OCI-LY3 (cell line): ENCODE data around the gene AANAT.
A peak's percentile ranks its signal among the peaks of the same experiment; 100 is the strongest.

Source experiments
- H2AFZ ChIP-seq: fragments of 200-600, 300-600 bp; shearing (Covaris generic); 2 replicates; pipeline ENCODE4 v1.6.0; 2014; ENCODE audit warnings: antibody characterized with exemption, low read depth, low read length
- H3K27ac ChIP-seq: fragments of 200-600, 300-600 bp; sonication (generic); 2 replicates; pipeline ENCODE4 v1.5.1; 2014; ENCODE audit warnings: mild to moderate bottlenecking, low read length, moderate library complexity, mixed read lengths
- H3K27me3 ChIP-seq: fragments of 200-600, 300-600 bp; sonication (generic); 2 replicates; pipeline ENCODE4 v1.6.1; 2014; ENCODE audit warnings: low read depth, low read length, mixed read lengths
- H3K36me3 ChIP-seq: fragments of 200-600, 300-600 bp; sonication (generic); replicated peaks from 2 replicates; pipeline ENCODE3; 2014; ENCODE audit warnings: low read depth, low read length, mixed read lengths
- H3K4me1 ChIP-seq: fragments of 300-600, 200-600 bp; sonication (generic); 2 replicates; pipeline ENCODE4 v1.6.1; 2014; ENCODE audit warnings: low read length, mixed read lengths
- H3K4me2 ChIP-seq: fragments of 200-600, 300-600 bp; sonication (generic); 2 replicates; pipeline ENCODE4 v1.6.1; 2014; ENCODE audit warnings: low read length, mixed read lengths
- H3K4me3 ChIP-seq: fragments of 300-600, 200-600 bp; sonication (generic); 2 replicates; pipeline ENCODE4 v1.5.1; 2014; ENCODE audit warnings: antibody characterized with exemption, mild to moderate bottlenecking, low read length, moderate library complexity
- H3K79me2 ChIP-seq: fragments of 300-600, 200-600 bp; shearing (Covaris generic); 2 replicates; pipeline ENCODE4 v1.6.1; 2014; ENCODE audit warnings: mild to moderate bottlenecking, low read length, mixed read lengths
- H3K9ac ChIP-seq: fragments of 300-600, 200-600 bp; shearing (Covaris generic); 2 replicates; pipeline ENCODE4 v1.6.0; 2014; ENCODE audit warnings: mild to moderate bottlenecking, low read length, moderate library complexity
- H3K9me3 ChIP-seq: fragments of 200-600, 300-600 bp; shearing (Covaris generic); 2 replicates; pipeline ENCODE4 v1.6.1; 2014; ENCODE audit warnings: low read length, mixed read lengths; ENCODE audit not compliant: insufficient read depth
- H4K20me1 ChIP-seq: fragments of 200-600, 300-600 bp; sonication (generic); 2 replicates; pipeline ENCODE4 v1.6.1; 2016; ENCODE audit warnings: low read length, mixed read lengths; ENCODE audit not compliant: insufficient read depth
- CTCF ChIP-seq: fragments of 200-600, 300-600 bp; sonication (generic); IDR thresholded peaks from 2 replicates; pipeline ENCODE4 v1.5.1; 2014; ENCODE audit warnings: antibody characterized with exemption, low read length, low read depth
- EZH2phosphoT487 ChIP-seq: fragments of 200-600 bp; shearing (Covaris generic); IDR thresholded peaks from 2 replicates; pipeline ENCODE4 v1.6.1; 2018; ENCODE audit warnings: antibody characterized with exemption, mixed run types, low read depth

The AANAT gene

GRCh38 chr17:76422406-76422805, 45.0 kb upstream of the AANAT start:
- peaks cover 32% of the 10 kb centered on the region for H4K20me1 ChIP-seq
- no peak overlapping the region for H3K9ac ChIP-seq
- H2AFZ ChIP-seq, result no peak overlapping the region
- H3K4me3 ChIP-seq, result no peak overlapping the region
- TF ChIP-seq CTCF, result no peak
- no peak for TF ChIP-seq EZH2phosphoT487
- no peaks in the 10 kb centered on the region for H3K36me3 ChIP-seq
- H3K27ac ChIP-seq, result no peak overlapping the region
- peaks cover 53% of the 10 kb centered on the region for H3K79me2 ChIP-seq
- H3K9me3 ChIP-seq, result no peaks in the 10 kb centered on the region
- H3K4me2 ChIP-seq, result no peak overlapping the region
- no peaks in the 10 kb centered on the region for H3K27me3 ChIP-seq
- no peaks in the 10 kb centered on the region for H3K4me1 ChIP-seq

DNA sequence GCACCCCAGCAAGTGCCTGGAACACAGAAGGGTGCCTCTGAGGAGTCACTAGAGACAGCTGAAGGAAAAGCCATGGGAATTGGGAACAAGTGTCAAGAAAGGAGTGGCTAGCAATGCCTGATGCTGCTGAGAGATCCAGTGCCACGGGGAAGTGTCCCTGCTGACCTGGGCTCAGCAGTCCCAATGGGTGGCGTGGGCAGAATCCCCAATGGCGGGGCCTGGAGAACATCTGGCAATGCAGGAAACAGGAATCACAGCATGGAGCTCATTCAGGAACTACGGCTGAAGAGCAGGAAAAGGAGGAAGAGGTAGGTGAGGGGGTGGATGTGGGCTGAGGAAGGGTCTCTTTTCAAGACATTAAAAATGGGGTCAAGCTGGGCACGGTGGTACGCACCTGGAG, 44.5 kb upstream of the AANAT start:
- Histone ChIP-seq H4K20me1 (peaks cover 33% of the 10 kb centered on the region), H2AFZ (no peak overlapping the region), H3K27me3 (no peaks in the 10 kb centered on the region), H3K4me3 (no peak overlapping the region), H3K27ac (no peak overlapping the region), H3K4me2 (no peak overlapping the region), H3K9me3 (no peaks in the 10 kb centered on the region), H3K79me2 (peaks cover 48% of the 10 kb centered on the region), H3K9ac (no peak overlapping the region), H3K36me3 (no peaks in the 10 kb centered on the region), H3K4me1 (peaks cover 3% of the 10 kb centered on the region)
- TF ChIP-seq CTCF, result no peak
- no peak for TF ChIP-seq EZH2phosphoT487

- no peaks in the 10 kb centered on the region for H3K9me3 ChIP-seq
- H3K27ac ChIP-seq, result no peak overlapping the region
- H3K9ac ChIP-seq, result no peak overlapping the region
- TF ChIP-seq EZH2phosphoT487 (no peak), CTCF (no peak)
- H3K4me1 ChIP-seq, result peaks cover 10% of the 10 kb centered on the region
- H4K20me1 ChIP-seq, result peaks cover 25% of the 10 kb centered on the region
- no peak overlapping the region for H2AFZ ChIP-seq
- H3K4me2 ChIP-seq, result no peak overlapping the region
- H3K36me3 ChIP-seq, result no peaks in the 10 kb centered on the region
- H3K79me2 ChIP-seq, result peaks cover 40% of the 10 kb centered on the region
- no peaks in the 10 kb centered on the region for H3K27me3 ChIP-seq
- no peak overlapping the region for H3K4me3 ChIP-seq
Measured at GRCh38 chr17:76426853-76427252, 40.5 kb upstream of the AANAT start.

DNA sequence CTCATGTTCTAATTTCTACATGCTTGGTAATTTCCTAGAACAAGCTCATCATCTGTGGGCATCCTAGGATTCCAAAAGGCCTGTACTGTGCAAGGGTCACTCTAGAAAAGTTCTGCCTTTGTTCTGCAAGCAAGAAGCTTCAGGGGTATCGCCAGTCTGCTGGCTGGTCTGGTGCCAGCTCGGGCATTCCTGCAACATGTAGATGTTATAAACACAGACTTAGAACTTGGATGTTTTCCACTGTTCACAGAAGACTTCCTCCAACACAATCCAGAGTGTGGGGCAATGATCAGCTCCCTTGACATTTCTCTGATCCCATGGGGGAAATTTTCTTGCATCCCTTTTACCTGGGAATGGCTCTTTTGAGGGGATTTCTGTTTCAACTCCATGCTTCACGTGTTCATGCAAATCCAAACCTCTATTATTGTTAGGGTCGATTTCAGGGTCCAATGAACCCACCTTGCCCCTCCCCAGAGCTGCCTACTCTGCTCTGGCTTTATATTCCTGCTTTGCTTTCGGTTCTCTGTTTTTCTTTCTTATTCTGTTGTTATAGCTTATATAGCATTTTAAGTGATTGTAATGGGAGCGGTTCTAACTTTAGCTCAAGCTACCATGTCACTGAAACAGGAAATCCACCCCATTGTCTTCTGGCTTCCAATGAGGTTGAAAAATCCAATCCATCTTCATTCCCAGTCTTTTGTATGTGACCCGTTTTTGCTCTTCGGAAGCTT, 39.7 kb upstream of the AANAT start:
- H3K4me3 ChIP-seq, result no peak overlapping the region
- H3K27ac ChIP-seq, result no peak overlapping the region

More for the DNA sequence above, 39.7 kb upstream of the AANAT start:
- no peak overlapping the region for H3K9ac ChIP-seq
- no peaks in the 10 kb centered on the region for H3K9me3 ChIP-seq
- no peaks in the 10 kb centered on the region for H3K36me3 ChIP-seq
- H3K27me3 ChIP-seq, result no peaks in the 10 kb centered on the region
- H3K79me2 ChIP-seq, result peaks cover 42% of the 10 kb centered on the region
- H4K20me1 ChIP-seq, result peaks cover 27% of the 10 kb centered on the region
- TF ChIP-seq CTCF (no peak), EZH2phosphoT487 (no peak)
- peak overlapping the region; percentile 7; the same call in 1 of the 2 replicates for H3K4me2 ChIP-seq
- peaks cover 10% of the 10 kb centered on the region for H3K4me1 ChIP-seq
- no peak overlapping the region for H2AFZ ChIP-seq
